Measurements from ENCODE around the gene TSPAN4.
A peak's percentile ranks its signal among the peaks of the same experiment; 100 is the strongest.

TSPAN4 gene

GRCh38 chr11:811446-812245, 31.0 kb upstream of the TSPAN4 start:
- in situ Hi-C loops (cut with HindIII; ENCODE audit: low pct_ligation_motif_present, low sequenced_read_pairs) = no loop called here
- Histone ChIP-seq H3K27ac (no peak overlapping the region), H3K27me3 (replicated peaks) (no peaks in the 10 kb centered on the region), H3K36me3 (replicated peaks) (peaks cover 40% of the 10 kb centered on the region), H3K4me3 (ENCODE audit: low read depth, low read length) (peak overlapping the region; percentile 92)
- peak; percentile 43 for TF ChIP-seq CTCF (IDR thresholded peaks at IDR 0.05; ENCODE audit: low read depth, low read length, missing control alignments)
- no peak for DNase-seq

- Histone ChIP-seq H3K27ac (no peak overlapping the region), H3K27me3 (replicated peaks) (no peaks in the 10 kb centered on the region), H3K36me3 (replicated peaks) (peaks cover 40% of the 10 kb centered on the region), H3K4me3 (ENCODE audit: low read depth, low read length) (no peak overlapping the region)
- DNase-seq = no peak
- in situ Hi-C loops (cut with HindIII; ENCODE audit: low pct_ligation_motif_present, low sequenced_read_pairs) = no loop called here
- no peak for TF ChIP-seq CTCF (IDR thresholded peaks at IDR 0.05; ENCODE audit: low read depth, low read length, missing control alignments)
Measured at GRCh38 chr11:812390-812789, 30.3 kb upstream of the TSPAN4 start.

- in situ Hi-C loops (cut with HindIII; ENCODE audit: low pct_ligation_motif_present, low sequenced_read_pairs) = no loop called here
- no peak overlapping the region for H3K27ac ChIP-seq
- TF ChIP-seq CTCF (IDR thresholded peaks at IDR 0.05; ENCODE audit: low read depth, low read length, missing control alignments) = no peak
- peaks cover 40% of the 10 kb centered on the region for H3K36me3 ChIP-seq (replicated peaks)
- no peak for DNase-seq
- no peaks in the 10 kb centered on the region for H3K27me3 ChIP-seq (replicated peaks)
- no peak overlapping the region for H3K4me3 ChIP-seq (ENCODE audit: low read depth, low read length)
Measured at GRCh38 chr11:813072-813455, 29.6 kb upstream of the TSPAN4 start.

- in situ Hi-C loops (cut with HindIII; ENCODE audit: low pct_ligation_motif_present, low sequenced_read_pairs) = no loop called here
- Histone ChIP-seq H3K27ac (no peak overlapping the region), H3K4me3 (ENCODE audit: low read depth, low read length) (no peak overlapping the region), H3K36me3 (replicated peaks) (peaks cover 40% of the 10 kb centered on the region), H3K27me3 (replicated peaks) (no peaks in the 10 kb centered on the region)
- no peak for DNase-seq
- no peak for TF ChIP-seq CTCF (IDR thresholded peaks at IDR 0.05; ENCODE audit: low read depth, low read length, missing control alignments)
Measured at GRCh38 chr11:813456-814096, 29.1 kb upstream of the TSPAN4 start.

- in situ Hi-C loops (cut with HindIII; ENCODE audit: low pct_ligation_motif_present, low sequenced_read_pairs) = no loop called here
- DNase-seq = no peak
- Histone ChIP-seq H3K4me3 (ENCODE audit: low read depth, low read length) (no peak overlapping the region), H3K27me3 (replicated peaks) (no peaks in the 10 kb centered on the region), H3K36me3 (replicated peaks) (peaks cover 35% of the 10 kb centered on the region), H3K27ac (no peak overlapping the region)
- no peak for TF ChIP-seq CTCF (IDR thresholded peaks at IDR 0.05; ENCODE audit: low read depth, low read length, missing control alignments)
Measured at GRCh38 chr11:815675-816432, 26.8 kb upstream of the TSPAN4 start.
